GM18868 (cell line): ENCODE measurements around the gene REEP6.
"Not testable (repeated sequence)": the region's sequence is repeated elsewhere in the genome, so short reads cannot be mapped to it uniquely, and the experiment has no call there.

Experiments
- ATAC-seq: cut with Tn5 transposase; IDR thresholded peaks from one replicate; pipeline ENCODE4 v1.9.1; 2021; ENCODE audit warnings: mild to moderate bottlenecking, moderate library complexity; ENCODE audit not compliant: unreplicated experiment

The REEP6 gene

GRCh38 chr19:1488282-1488601 is 2.7 kb upstream of the REEP6 start:
- no peak for ATAC-seq

DNA sequence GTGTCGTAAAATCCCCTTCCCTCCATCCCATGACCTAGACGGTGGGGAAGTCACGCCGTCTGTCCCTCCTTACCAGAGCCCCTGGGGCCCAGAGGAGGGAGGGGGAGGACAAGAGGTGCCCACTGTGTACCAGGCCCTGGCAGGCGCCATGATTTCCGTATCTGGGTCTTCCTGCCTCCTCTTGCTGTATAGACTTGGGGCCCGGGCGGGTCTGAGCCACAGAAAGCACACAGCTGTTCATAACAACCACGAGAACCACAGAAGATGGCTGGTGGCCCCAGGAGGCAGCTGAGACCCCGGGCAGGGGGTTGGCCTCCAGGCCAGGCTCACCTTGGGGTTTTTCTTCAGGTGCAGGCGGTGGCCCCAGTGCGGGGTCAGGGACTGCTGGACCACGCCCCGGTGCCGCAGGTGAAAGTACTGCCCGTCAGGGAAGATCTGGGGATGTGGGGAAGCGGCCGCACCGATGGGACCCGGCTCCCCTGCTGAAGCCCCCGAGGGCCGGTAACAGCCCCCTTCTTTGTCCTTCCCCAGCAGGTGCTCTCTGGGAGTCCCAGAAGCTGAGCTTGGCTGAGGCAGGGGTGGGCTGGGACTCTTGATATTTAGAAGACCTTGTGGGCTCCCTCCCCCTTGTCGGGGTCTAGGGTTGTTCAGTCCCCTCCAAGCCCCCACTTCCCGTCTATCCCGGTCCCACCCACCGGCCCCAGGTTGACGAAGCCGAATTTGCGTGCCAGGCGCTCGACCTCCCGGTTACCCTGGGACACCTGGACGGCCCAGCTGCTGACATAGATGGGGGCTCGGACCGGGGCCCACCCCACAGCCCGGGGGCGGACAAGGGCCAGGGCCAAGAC is 1.3 kb upstream of the REEP6 start:
- ATAC-seq, result no peak

DNA sequence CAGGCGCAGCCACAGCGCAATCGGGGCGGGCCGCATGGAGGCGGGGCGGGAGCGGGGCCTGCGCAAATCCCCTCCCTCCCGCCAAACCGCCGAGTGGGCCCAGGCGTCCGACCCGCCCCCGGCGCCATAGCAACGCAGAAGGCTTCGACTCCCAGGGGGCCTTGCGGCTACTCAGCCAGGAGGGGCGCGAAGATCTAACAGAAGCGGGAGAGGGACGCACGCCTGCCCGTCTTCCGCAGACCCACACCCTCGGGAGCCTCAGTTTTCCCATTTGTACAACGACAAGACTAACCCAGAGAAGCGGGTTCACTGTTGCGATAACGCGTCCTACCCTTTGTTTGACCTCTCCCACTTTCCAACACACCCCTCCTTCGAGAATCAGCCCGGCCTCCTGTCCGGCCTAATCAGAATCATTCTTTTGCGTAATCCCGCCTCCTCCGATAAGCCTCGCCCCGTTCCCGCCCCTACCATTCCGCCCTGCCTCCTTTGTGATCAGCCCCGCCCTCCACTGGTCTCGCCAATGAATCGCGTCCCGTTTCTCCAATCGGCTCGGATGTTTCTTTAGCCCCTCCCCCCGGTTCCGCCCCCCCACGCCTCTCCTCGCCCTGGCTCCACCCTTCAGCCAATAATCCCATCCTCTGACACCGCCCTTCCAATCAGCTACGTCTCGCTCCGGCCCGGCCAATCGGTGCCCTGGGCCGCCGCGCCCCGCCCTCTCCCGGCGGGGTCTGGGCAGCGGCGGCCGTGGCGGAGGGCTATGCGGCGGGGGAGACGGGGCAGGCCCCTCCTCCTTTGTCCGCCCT is 469 bp upstream of the REEP6 start, which contains the start of gene PCSK4:
Gene PCSK4, minus strand, starts transcription at position 40 of the 803 bp plus-strand sequence. Its CDS starts 4 bp downstream, at position 36.
- peak; percentile 85 for ATAC-seq

GRCh38 chr19:1491849-1492170 is 829 bp downstream of the REEP6 start:
- ATAC-seq, result no peak

GRCh38 chr19:1492474-1493006 is 1.6 kb downstream of the REEP6 start:
- no peak for ATAC-seq

DNA sequence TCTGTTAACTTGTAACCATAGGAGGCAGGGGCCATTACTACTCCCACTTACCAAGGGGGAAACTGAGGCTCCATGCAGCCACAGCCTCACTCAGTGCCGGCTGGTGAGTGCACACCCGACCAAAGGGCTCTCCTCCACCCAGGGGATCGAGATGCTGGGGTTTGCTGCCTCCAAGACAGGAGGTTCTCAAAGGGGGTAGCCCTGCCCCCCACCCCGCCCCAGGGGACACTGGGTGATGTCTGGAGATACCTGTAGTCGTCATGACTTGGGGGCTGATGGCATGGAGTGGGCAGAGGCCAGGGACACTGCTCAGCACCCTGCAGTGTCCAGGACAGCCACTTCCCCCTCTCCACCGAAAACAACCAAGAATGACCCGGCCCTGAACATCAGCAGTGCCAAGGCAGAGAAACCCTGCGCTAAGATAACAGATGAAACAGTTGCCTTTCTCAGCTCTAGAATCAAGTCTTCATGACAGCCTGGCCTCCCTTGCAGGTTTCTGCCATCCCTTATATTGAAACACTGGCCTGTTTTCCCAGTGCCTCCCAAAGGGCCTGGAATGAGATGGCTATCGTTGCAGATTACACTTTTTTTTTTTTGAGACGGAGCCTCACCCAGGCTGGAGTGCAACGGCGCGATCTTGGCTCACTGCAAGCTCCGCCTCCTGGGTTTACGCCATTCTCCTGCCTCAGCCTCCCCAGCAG is 3.3 kb downstream of the REEP6 start:
- no peak for ATAC-seq

GRCh38 chr19:1495051-1495798 is 4.2 kb downstream of the REEP6 start:
- ATAC-seq, result no peak

- ATAC-seq, result no peak
These were observed 5.1 kb downstream of the REEP6 start for GRCh38 chr19:1495799-1496713.

DNA sequence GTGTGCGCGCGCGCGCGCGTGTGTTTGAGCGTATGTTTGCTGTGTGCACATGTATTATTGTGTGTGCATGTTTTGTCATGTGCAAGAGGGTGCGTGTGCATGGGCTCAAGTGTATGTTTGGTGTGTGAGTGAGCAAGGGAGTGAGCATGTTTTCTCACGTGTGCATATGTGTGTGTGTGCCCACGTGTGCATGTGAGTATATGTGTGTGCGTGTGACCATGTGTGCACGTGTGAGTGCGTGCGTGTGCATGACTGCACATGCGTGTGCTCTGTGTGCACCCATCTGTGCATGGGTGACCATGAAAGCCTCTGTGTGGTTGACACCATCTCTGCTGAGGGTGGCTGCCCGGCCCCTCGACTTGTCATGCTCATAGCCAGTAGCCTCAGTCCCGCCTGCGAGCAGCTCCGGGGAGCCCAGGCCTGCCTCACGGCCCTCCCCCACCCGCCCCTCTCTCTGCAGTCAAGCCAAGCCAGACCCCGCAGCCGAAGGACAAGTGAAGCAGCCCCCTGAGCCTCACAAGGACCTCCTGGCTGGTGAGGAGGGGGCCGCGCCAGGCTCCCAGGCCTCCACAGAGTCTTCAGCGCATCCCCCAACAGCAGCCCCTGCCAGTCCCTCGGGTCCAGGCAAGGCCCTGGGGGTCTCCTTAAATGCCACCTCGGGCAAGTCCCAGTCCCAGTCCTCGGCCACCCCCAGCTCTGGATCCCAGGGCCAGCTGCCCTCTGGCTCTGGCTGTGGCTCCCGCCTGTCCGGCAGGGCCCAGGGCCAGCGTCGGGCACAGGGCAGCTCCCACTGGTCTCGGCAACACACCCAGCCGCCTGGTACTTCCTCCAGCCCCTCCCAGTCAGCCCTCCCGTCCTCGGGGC is 6.0 kb downstream of the REEP6 start:
- ATAC-seq, result no peak

- no peak for ATAC-seq
These were observed 6.7 kb downstream of the REEP6 start for GRCh38 chr19:1497578-1498235.

- not testable (repeated sequence) for ATAC-seq
These were observed 8.2 kb downstream of the REEP6 start for GRCh38 chr19:1499231-1499630.

DNA sequence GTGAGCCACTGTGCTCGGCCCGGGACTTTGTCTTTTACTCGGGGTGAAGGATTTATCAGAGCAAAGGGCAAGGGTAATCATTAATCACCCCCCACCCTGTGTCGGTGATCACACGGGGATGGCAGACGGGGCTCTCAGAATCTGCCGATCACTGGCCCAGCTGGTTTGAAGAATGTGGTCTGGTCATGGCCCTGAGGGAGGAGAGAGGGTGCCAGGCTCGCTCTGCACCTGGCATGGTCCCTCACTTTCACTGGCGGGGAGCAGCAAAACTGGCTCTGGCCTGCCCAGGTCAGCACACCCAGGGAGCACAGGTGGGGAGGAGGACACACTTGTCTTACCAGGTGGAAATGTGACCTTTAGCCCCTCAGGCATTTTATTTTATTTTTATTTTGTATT is 10.2 kb downstream of the REEP6 start:
- no peak for ATAC-seq

- ATAC-seq, result no peak
These were observed 11.6 kb downstream of the REEP6 start for GRCh38 chr19:1502433-1503088.

DNA sequence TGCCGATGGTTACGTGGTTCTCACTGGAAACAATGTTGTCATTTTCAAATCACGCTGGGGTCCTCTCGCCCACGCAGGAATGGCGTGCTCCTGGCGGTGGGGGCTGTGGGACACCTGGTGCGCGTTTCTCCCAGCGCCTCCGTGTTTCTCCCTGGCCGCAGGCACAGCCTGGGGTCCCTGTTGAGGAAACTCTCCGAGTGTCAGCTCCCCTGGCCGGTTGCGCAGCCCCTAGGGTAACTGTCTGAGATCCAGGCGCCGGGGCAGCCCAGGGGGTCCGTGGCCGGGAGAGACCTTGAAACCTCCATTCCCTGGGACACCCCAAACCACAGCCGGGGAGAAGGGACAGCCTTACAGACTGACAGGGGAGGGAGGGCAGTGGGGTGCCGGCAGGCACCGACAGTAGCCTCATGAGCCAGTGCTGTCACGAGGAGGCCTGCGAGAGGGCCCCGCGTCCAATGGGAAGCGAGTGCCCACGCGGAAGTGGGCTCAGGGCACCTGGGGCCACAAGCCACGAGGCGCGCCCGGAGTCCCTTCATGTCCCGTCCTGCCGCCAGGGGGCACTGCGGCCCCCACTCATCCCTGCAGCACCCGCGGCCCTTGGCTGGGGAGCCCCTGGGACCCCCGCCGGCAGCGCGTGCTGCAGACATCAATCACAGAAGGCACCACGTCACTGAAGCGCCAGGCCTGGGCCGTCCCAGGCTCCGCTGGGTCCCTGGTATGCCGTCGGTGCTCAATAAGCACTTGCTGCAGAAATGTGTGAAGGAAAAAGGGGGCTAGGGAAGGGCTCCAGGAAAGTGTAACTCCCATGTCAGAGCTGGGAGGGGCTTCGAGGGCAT is 12.3 kb downstream of the REEP6 start:
- no peak for ATAC-seq

DNA sequence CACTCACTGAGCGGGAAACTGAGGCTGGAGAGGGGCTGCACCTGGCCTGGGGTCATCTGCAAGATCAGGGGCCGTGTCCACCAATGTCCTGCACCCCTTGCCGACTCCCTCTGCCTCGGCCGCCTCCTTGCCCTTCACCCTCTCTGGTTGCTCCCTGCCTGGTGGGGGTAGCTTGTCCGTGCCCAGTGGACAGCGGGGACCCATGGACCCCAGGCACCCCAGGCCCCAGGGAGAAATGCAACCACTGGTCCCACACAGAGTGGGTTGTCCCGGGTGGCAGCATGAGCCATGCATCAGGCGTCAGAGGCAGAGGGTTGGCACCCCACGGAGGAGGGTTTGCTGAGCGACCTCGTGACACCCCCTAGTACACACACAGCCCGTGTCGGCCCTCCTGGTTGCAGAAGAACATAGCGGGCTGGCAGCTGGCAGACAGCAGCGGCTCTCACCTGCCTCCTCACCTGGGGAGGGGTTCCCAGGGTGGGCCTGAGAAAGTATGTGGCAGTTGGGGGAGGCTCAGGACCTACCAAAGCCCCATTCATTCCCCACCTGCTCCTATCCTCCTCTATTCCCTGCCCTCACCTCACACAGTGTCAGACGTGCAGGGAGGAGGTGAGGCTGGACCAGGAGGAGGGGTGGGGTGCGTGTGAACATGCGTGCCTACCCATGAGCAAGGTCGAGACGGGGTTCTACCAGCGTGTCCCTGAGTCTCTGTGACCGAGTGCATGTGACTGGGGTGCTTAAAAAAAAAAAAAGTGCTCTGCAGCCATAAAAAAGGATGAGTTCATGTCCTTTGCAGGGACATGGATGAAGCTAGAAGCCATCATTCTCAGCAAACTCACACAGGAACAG is 13.2 kb downstream of the REEP6 start:
- no peak for ATAC-seq

DNA sequence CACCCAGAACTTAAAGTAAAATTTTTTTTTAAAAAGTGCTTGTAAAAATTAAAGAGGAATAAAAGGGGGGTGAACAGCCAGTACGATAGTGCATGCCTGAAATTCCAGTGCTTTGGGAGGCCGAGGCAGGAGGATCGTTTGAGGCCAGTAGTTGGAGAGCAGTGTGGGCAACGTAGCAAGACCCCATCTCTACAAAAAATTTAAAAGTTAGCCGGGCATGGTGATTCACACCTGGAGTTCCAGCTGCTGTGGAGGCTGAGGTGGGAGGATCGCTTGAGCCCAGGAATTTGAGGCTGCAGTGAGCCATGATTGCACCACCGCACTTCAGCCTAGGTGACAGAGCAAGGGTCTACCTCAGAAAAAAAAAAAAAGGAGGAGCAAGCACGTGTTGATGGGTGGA is 14.0 kb downstream of the REEP6 start:
- no peak for ATAC-seq
